ENCODE data around the gene LCOR.

DNA sequence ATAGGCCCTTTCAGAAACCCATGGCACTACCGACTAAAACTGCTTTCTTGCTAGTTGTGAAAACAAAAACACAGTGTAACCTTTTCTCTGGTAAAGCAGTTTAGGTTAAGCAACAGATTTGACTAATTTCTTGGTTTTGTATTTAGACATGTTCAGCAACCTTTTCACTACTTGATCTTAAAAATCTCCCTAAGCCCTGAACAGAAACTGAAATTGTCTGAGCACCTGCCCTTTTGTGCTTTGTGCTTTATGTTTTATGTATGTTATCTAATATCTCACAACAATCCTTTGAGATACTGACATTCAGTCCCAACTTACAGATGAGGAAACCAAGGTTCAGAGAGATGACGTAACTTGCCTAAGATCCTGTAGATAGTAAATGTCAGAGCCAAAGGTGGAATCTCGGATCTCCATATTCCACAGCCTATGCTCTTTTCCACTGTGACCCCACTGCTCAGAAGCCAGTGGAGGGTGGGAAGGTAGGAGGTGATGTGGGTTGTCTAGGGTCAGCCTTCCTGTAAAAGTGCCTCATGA lies 146.6 kb downstream of the LCOR start:
- no peak for TF ChIP-seq ETV6 (CRISPR knock-in tag; IDR thresholded peaks at IDR 0.05)
- TF ChIP-seq, protein P1, sequence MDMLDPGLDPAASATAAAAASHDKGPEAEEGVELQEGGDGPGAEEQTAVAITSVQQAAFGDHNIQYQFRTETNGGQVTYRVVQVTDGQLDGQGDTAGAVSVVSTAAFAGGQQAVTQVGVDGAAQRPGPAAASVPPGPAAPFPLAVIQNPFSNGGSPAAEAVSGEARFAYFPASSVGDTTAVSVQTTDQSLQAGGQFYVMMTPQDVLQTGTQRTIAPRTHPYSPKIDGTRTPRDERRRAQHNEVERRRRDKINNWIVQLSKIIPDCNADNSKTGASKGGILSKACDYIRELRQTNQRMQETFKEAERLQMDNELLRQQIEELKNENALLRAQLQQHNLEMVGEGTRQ (CRISPR knock-in tag; IDR thresholded peaks at IDR 0.05), result no peak
- no peak for TF ChIP-seq CTCF (IDR thresholded peaks at IDR 0.05)
- TF ChIP-seq, protein P2, sequence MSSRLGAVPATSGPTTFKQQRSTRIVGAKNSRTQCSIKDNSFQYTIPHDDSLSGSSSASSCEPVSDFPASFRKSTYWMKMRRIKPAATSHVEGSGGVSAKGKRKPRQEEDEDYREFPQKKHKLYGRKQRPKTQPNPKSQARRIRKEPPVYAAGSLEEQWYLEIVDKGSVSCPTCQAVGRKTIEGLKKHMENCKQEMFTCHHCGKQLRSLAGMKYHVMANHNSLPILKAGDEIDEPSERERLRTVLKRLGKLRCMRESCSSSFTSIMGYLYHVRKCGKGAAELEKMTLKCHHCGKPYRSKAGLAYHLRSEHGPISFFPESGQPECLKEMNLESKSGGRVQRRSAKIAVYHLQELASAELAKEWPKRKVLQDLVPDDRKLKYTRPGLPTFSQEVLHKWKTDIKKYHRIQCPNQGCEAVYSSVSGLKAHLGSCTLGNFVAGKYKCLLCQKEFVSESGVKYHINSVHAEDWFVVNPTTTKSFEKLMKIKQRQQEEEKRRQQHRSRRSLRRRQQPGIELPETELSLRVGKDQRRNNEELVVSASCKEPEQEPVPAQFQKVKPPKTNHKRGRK (CRISPR knock-in tag; IDR thresholded peaks at IDR 0.05; ENCODE audit: borderline replicate concordance), result no peak
- no peak for TF ChIP-seq E2F4 (CRISPR knock-in tag; IDR thresholded peaks at IDR 0.05; ENCODE audit: borderline replicate concordance, low read depth)
- TF ChIP-seq, protein P3, sequence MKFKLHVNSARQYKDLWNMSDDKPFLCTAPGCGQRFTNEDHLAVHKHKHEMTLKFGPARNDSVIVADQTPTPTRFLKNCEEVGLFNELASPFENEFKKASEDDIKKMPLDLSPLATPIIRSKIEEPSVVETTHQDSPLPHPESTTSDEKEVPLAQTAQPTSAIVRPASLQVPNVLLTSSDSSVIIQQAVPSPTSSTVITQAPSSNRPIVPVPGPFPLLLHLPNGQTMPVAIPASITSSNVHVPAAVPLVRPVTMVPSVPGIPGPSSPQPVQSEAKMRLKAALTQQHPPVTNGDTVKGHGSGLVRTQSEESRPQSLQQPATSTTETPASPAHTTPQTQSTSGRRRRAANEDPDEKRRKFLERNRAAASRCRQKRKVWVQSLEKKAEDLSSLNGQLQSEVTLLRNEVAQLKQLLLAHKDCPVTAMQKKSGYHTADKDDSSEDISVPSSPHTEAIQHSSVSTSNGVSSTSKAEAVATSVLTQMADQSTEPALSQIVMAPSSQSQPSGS (CRISPR knock-in tag; IDR thresholded peaks at IDR 0.05; ENCODE audit: borderline replicate concordance, low read depth), result no peak
- no peak for TF ChIP-seq GABPB1 (CRISPR knock-in tag; IDR thresholded peaks at IDR 0.05)
- no peak for TF ChIP-seq USF1 (CRISPR knock-in tag; IDR thresholded peaks at IDR 0.05)
- TF ChIP-seq, protein P4, sequence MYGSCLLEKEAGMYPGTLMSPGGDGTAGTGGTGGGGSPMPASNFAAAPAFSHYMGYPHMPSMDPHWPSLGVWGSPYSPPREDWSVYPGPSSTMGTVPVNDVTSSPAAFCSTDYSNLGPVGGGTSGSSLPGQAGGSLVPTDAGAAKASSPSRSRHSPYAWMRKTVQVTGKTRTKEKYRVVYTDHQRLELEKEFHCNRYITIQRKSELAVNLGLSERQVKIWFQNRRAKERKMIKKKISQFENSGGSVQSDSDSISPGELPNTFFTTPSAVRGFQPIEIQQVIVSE (CRISPR knock-in tag; IDR thresholded peaks at IDR 0.05; ENCODE audit: borderline replicate concordance), result no peak
- TF ChIP-seq JUN (CRISPR knock-in tag; IDR thresholded peaks at IDR 0.05), result no peak
- TF ChIP-seq IRF2 (CRISPR knock-in tag; IDR thresholded peaks at IDR 0.05; ENCODE audit: borderline replicate concordance, low read depth), result no peak
